Stimulated activated CD4-positive, alpha-beta T cell treated with anti-CD3 and anti-CD28 coated beads, Interleukin-2, amount 100 ng/mL, for 48 hours (primary cell): ENCODE data around the gene C11orf86.
"Not testable (repeated sequence)": the region's sequence is repeated elsewhere in the genome, so short reads cannot be mapped to it uniquely, and the experiment has no call there.

Experiments
- DNase-seq, 2 donors: peaks; one replicate each; pipeline ENCODE4 v3.0.0-alpha.2; 2020

The C11orf86 gene

DNA sequence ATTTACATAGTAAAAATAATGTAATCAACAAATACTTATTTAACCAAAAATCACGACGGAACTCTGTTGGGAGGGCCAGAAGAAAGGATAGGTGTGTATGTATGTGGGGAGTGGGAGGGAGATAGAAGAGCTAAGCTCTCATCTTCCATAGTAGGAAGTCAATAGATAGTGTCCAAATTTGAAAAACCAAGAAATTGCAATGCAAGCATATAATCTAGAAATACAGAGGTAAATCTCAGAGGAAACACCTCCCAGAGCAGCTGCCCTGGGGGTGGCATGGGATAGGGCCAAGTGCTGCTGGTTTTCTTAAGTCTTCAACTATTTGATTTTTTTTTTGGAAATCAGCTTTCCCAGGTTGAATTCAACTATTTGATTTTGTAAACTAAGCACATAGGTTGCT, 16.9 kb downstream of the C11orf86 start:
- no peak for DNase-seq

DNA sequence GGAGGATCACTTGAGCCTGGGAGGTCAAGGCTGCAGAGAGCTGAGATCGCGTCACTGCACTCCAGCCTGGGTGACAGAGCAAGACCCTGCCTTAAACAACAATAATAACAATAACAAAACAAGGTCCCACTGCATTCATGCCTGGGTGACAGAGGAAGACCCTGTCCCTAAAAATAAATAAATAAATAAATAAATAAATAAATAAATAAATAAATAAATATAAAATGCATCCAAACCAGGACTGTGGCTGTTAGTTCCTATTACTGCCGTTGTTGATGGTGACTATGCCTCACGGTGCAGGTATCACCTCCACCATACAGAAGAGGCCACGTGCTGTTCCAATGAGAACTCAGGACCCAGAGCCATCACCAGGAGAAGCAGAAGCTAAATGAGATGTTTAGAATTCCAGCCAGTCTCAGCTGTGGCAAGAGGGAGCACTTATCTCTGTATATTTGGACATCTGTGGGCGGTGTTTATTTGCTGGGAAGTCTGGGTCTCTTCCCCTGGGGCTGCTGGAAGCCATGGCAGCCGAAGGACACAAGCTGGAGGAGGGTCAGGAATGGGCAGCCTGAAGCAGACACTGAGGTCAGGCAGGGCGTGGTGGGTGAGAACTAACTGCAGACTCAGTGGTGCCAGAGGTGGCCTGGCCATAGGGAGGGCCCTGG, 21.6 kb downstream of the C11orf86 start:
- DNase-seq = no peak

DNA sequence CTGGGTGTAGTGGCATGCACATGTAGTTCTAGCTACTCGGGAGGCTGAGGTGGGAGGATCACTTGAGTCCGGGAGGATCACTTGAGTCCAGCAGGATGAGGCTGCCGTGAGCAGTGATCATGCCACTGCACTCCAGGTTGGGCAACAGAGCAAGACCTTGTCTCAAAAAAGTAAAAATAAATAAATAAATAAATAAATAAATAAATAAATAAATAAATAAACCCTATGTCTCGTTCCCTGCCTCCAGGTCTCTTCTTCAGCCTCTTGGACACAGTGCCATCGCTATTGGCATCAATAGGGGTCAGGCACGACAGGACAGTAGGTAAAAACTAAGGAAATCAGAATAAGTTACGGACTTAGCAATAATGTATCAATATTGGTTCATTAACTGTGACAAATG, 24.5 kb downstream of the C11orf86 start:
- DNase-seq = no peak

DNA sequence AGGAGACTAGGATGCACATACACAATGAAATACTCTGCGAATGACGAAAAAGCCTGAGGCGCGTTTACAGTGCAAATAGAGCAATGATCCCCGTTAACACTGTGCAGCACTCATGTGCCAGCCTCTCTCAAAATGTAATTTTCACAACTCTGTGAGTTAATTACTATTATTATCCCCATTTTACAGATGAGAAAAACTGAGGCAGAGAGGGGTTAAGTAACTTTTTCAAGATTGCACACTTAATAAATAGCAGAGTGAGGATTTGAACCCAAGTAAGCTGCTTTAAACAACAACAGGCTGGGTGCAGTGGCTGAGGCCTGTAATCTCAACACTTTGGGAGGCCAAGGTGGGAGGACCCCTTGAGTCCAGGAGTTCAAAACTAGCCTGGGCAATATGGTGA, 26.2 kb downstream of the C11orf86 start:
- DNase-seq = no peak

DNA sequence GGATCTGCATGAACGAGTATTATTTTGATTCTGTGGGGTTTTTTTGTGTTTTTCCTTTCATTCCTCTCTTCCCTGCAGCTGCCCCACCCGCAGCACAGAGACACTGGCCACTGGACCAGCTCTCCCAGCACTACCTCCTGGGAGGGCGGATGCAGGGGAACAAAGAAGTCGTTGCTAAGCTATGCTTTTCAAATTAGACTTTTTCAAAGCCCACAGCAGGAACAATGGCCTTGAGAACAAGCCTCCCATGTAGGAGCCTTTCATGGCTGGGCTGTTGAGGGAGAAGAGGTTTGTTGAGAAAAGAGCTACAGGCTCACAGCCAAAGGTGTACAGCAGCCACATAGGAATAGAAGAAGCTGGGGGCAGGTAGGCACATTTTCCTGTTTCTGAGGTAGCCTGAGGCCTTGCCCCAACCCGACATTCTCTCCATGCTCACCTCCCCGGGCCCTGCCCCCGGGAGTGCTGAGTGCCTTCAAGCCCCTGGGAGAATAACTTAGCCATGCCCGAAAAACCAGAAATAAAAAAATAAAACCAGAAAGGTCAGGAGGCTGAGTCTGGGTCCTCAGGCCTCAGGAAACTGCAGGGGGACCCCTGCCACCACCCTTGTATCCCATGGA, 27.3 kb downstream of the C11orf86 start:
- DNase-seq = no peak

DNA sequence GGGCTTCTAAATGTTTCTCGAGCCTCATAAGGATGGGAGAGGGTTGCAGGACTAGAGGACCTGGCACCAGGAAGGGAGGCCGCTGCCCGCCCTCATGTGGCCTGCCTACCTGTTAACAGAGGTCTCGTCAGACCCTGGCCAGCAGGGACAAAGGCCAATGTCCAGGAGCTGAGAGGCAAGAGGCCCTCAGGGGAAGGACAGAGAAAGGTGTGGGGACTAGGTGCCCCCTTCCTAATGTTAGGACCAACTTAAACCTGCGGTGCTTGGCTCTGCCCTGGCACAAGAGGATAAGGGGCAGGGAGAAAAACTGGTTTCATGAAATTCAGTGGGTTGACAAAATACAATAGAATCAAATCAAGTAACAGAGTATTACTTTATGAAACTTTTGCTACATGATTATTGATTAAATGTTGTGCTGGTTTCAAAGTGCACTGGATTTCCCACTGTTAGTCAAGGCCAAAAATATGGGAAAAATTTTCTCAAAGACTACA, 27.9 kb downstream of the C11orf86 start:
- DNase-seq = no peak

DNA sequence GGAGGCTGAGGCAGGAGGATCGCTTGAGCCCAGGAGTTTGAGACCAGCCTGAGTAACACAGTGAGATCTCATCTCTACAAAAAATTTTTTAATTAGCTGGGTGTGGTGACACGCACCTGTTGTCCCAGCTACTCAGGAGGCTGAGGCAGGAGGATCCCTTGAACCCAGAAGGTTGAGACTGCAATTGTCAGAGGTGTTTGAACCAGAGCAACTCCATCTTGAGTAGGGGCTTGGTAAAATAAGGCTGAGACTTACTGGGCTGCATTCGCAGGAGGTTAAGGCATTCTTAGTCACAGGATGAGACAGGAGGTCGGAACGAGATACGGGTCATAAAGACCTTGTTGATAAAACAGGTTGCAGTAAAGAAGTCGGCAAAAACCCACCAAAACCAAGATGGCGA, 30.1 kb downstream of the C11orf86 start:
- not testable (repeated sequence) for DNase-seq

DNA sequence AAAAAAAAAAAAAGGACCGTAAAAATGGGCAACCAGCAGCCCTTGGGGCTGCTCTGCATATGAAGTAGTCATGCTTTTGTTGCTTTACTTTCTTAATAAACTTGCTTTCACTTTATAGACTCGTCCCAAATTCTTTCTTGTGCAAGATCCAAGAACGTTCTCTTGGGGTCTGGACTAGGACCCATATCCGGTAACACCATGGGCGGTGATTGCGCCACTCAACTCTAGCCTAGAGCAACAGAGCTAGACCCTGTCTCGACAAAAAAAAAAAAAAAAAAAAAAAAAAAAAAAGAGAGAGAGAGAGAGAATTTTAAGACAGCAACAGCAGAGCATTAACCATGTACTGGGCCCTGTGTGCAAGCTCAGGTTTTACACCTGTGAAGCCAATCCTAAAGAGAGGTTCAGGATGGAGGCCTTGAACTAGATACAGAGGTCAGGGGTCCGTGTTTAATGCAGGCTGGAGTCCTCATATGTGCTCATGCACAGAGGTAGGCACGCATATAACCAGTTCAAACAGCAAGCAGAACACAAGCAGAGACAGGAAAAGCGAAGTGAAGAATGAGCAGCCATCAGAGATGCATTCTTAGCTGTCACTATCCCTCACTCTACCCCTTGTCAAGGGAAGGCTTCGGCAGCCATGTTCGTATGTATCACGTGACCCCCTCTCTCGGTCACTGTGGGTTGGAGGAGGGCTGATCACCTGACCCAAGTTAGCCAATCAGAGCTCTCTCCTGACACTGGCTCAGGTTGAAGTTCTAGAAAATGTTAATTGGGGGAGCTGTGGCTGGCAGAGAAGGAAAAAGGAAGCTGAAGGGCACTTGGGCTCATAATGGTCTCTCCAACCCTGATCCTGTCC, 31.2 kb downstream of the C11orf86 start:
- DNase-seq = peak; percentile 28 to 32

DNA sequence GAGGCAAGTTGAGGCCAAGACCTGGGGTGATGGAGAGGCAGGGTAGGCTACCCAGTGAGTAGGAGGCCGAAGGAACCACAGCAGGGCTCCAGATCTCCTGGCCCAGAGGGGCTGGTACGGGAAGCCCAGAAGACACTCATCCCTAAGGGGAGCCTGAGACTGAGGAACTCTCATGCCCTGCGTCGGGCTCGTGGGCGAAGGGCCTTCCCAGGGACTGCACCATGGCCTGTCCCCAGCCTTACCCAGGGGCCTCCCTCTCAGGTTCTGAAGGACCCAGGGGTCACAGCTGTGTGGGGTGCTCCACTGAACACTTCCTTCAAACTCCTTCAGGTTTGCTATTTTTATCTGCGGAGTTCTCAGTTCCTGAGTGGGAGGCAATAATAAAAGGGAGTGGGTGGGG, 32.0 kb downstream of the C11orf86 start:
- DNase-seq = no peak

DNA sequence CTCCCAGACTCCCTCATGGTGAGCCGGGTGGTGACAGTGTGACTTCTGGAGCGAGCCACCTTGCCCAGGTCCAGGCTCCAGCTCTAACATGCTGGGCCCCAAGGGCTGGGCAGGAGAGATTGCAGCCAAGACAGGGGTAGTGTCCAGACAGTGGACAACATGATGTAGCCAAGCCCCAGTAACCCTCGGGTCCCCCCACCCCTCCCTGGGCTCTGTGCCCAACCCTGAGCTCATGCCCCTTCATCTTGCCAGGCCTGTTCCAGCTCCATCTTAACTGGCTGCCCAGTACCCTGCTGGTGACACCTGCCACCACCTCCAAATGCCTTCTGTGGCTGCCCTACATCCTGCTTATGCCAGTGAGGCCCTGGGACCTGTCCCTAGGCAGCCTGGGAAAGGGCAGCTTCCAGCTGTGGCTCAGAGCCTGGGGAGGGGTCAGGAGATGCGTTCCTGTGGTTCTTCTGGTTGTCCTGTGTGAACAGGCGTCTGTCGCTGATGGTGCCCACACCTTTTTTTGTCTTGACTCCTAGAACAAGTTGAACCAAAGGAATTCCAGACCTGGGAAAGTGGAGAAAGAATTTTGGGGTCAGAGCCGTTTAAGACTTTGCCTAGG, 35.3 kb downstream of the C11orf86 start:
- DNase-seq = no peak

DNA sequence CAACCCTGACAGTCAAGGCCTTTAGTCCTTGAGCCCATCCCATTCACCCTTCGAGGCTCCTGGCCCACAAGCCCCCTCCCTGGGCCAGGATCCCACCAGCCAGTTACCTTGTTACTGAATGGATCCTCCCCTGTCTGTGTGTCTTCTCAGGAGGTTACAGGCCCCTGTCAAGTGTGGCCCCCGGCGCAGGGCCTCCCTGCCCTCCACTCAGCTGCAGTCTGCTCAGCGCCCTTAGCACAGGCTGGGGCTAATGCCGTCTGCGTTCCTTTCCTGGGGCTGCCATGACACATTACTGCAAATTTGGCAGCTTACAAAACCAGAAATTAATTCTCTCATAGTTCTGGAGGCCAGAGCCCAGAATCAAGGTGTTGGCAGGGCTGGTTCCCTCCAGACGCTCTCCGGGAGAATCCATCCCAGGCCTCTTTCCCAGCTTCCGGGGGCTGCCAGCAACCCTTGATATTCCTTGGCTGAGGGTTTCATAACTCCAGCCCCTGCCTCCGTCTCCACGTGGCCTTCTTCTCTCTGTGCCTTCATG, 38.5 kb downstream of the C11orf86 start:
- DNase-seq = no peak

DNA sequence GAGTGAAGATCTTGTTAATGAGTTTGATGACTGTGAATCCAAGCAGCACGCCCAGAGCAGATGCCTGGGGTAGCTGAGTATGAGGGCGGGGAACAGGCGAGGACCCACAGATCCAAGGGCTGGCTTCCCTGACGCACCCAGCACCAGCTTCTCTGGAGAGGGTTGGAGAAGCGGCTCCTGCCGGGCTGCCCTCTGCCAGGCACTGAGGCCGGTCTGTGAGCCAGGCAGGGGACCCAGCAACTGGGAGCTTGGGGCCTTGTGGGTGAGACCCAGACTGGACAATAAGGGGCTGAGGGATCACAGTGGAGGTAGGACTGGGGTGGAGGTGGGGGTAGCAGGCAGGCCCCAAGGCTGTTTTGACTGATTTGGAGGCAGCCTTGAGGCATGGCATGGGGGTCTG, 39.2 kb downstream of the C11orf86 start:
- no peak for DNase-seq

DNA sequence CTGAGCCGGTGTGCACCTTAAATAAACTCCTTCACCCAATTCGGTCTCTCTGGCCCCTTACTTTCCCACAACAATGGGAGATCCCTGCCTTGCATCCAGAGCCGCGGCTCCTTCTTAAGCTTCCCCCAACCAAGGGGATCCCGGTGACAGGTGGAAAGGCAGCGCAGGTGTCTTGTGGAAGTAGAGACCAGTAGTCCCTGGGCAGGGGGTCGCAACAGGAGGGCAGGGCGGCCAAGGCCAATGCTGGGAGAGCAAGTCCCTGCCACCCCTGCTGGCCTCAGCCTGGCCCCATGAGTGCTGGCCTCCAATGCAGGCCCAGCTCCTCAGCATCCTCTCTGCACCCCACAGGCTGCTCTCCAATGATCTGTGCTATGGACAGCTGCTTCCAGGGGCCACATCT, 39.9 kb downstream of the C11orf86 start:
- no peak for DNase-seq

DNA sequence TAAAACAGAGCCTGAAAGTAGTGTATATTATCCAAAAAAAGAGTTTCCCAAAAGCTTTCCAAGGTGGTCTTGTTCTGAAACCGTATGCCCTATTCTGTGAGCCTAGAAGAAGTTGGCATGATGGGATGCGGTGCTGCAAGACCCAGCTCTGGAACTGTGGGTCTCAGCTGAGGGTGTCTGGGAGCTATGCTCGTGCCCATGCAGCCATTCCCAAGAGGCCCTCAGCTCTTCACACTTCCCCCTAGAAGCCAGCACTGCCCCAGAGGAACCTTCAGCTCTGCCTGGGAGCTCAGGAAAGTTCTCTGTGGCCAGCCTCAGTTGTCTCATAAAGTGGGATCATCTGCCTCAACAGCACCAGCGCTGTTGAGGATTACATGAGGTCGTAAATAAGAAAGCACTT, 41.4 kb downstream of the C11orf86 start:
- no peak for DNase-seq

DNA sequence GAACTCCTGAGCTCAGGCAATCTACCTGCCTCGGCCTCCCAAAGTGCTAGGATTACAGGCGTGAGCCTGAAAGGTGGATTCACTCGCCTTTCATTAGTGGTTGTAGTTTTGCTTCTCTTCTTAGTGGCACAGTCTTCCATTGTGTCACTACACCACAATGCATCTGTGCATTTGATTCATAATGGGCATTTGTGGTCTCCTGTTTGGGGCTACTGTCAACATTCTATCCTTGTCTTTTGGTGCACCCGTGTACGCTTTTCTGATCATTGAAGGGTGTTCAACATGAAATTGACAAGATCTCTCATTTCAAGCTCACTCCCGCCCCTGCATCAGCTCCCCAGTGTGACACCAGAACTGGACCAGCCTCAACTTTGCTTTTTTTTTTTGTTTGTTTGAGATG, 45.8 kb downstream of the C11orf86 start:
- DNase-seq = no peak

DNA sequence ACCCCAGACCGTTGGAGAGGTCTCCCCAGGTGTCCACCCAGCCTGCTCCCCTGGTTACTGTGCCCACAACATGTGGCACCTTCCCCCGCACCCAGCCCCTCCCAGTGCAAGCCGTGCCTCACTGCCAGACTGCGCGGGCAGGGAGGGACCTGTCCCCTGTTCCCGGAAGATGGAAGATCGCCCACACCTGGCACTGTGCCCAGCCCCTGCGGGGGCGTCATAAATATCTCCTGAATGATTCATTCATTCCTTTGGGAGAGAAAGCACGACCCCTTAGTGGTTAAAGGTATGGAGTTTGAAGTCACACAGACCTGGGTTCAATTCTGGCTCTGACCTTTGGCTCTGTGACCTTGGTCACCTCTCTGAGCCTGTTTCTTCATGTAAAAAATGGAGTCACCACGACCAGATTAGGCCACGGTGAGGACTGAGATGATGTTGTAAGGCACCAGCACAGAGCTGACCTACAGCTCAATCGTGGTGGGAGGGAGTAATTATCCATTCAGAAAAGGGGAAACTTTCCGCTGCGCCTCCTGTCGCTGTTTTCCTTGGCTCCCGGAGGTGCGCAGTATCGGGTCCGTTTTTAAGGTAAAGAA, 47.3 kb downstream of the C11orf86 start:
- DNase-seq = no peak

DNA sequence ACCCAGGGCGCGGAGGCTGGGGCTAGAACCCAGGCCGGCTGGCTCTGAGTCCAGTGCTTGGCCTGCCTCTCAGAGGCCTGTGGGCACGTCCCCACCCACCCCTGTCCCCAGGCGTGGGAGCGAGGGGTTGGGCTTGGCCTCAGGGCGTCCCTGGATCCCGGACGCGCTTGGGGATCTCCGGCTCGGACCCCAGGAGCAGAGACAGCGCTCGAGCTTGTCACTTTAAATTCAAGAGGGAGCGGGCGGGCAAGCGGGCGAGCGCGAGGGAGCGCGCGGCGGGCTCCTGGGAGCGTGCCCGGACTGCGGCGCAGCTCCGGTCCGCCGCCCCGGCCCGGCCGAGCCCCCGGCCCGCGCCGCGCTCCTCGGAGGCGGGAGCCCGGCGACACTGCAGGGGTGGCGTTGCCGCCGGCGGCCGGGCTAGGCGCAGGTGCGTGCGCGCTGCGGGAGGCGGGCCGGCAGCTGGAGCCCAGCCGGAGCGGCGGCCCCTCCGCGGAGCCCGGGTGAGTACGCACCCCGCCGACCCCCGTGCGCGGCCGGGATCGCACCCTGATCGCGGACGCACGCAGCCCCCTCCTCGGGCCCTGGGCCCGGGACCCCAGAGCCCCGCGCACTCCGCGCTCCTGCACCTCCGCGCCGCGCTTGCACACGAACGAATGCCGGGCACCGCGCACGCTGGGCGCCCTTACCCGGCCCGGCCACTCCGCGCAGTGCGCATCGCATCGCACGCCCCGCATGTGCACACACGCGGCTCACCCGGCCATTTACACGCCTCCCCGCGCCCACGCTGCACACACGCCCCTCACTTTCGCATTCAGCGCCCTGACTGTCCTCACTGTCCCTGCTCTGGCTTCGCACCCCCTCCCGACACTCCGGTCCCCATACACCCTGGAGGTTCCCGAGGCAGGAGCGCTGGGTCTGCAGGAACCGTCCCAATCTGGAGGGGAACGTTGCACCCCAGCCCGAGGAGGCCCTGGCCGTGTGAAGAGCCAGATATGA, 48.2 kb downstream of the C11orf86 start, which contains the start of gene SYT12:
SYT12 (plus strand) TSS at position 174 of the 996 bp plus-strand sequence. CDS start 7,011 bp downstream, outside the sequence.
- DNase-seq = no peak

DNA sequence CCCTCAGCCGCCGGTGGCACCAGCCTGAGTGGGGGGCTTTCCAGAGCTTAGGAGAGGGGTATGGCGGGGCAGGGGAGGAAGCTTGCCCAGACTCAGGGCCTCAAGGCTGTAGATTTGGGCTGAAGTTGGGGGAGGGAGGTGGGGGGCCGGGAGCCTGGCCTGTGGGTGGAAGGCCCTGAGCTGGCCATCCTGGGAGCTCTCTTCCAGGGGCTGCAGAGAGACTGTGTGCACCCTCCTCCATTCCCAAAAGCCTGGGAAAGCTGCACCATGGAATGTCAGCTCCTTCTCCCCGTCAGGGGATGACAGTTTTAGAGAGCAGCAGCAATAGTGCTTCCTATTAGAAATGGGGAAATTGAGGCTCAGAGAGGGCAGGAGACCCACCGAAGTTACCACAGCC, 48.9 kb downstream of the C11orf86 start:
- DNase-seq = no peak

DNA sequence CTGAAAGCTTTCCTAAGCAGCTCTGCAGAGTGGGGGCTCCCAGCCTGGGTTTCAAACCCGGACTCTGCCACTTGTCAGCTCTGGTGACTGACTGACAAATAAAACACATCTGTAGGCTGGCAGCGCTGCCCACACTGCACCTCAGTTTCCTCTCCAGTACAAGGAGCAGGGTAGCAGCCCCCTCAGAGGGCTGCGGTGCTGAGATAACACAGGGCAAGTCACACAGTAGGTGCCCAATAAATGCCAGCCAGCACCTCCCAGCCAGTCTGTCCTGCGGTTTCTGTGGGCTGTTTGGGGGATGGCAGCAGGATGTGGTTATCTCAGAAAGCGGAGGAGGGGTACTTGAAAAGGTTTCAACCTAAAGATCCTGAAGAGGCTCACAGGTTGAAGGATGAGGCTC, 49.3 kb downstream of the C11orf86 start:
- peak; percentile 19 to 22 for DNase-seq

DNA sequence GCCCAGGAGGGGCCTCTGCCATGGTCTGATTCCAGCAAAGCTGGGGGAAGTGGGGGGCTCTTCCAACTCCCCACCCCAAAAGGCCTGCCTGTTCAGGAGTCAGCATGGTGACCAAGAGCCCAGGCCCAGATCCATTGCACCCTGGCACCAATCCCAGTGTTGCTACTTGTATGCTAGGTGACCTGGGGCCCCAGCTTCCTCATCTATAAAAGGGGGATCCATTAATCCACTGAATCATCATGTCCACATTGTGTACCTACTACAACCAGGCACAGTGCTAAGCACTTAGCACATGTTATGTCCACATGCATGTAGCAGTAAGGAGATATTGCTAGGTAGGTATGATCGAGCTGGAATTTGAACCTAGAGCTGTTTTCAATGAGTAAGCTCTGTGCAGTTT, 49.9 kb downstream of the C11orf86 start:
- DNase-seq = no peak

DNA sequence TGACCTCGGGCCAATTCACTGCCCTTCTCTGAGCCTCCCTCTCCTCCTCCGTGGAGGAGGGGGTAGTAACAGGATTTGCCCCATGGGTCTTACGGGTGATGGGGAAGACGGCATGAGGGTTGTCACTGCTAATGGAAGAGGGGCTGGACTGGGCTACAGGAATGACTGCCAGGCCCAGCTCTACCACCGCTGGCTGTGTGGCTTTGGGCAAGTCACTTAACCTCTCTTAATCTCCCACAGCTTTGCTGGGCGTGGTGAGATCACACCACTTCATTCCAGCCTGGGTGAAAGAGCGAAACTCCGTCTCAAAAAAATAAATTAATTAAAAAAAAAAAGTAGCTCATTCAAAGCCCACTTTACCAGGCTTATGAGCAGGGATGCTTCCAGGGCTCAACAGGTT, 50.6 kb downstream of the C11orf86 start:
- DNase-seq = no peak
